ENCODE results near the gene KAZALD1. TPM values are rescaled to one million over a fixed set of nuclear protein-coding genes. Genes with fewer than 3 reads are reported as not detected.

Gene KAZALD1
- polyA plus RNA-seq, 2 of the 4 experiments (the other 2 are of a cell fraction): 4.3 to 4.5 TPM

DNA sequence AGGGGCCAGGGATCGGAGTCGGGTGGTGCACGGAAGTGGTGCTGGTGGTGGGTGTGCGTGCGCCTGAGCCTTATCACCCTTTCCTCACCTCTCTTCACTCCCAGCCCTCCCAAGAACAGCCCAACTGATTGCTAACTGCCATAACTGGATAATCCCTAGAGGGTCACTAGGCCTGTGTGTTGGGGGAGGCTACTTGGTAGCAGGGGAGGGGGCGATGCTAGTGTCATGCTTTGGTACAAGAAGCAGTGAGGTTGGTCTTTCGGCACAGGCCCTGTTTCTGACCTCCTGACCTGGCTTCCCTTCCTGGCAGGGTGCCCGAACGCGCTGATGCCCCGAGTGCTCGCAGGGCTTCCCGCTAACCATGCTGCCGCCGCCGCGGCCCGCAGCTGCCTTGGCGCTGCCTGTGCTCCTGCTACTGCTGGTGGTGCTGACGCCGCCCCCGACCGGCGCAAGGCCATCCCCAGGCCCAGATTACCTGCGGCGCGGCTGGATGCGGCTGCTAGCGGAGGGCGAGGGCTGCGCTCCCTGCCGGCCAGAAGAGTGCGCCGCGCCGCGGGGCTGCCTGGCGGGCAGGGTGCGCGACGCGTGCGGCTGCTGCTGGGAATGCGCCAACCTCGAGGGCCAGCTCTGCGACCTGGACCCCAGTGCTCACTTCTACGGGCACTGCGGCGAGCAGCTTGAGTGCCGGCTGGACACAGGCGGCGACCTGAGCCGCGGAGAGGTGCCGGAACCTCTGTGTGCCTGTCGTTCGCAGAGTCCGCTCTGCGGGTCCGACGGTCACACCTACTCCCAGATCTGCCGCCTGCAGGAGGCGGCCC is 652 bp downstream of the KAZALD1 start:
- Histone ChIP-seq H3K27ac (peak overlapping the region; percentile 90 to 99), H3K9me3 (no peaks in the 10 kb centered on the region), H3K4me1 (peaks cover 43% of the 10 kb centered on the region), H3K4me2 (peak overlapping the region; percentile 77), H3K4me3 (peak overlapping the region; percentile 65)
- WGBS (ENCODE audit: missing lambda C conversion rate): 24% methylated on average over 28 of the region's 63 CpGs
- TF ChIP-seq FOSB (CRISPR knock-in tag; IDR thresholded peaks at IDR 0.05): no peak
- TF ChIP-seq RARB (CRISPR knock-in tag; IDR thresholded peaks at IDR 0.05): no peak
- TF ChIP-seq HOXA7 (CRISPR knock-in tag; IDR thresholded peaks at IDR 0.05): no peak
- TF ChIP-seq NFE2L2 (conservative IDR thresholded peaks at IDR 0.05; ENCODE audit: low read length): no peak
- TF ChIP-seq EHMT2 (IDR thresholded peaks at IDR 0.05; ENCODE audit: low read depth): no peak
- no peak for TF ChIP-seq CEBPB (IDR thresholded peaks at IDR 0.05)
- 0 out of 2 replicates have a peak, but pooled peaks have one; percentile 48 for TF ChIP-seq HOXB5 (CRISPR knock-in tag; IDR thresholded peaks at IDR 0.05)
- TF ChIP-seq SREBF2 (IDR thresholded peaks at IDR 0.05): no peak
- no peak for TF ChIP-seq ZC3H11A (IDR thresholded peaks at IDR 0.05)
- TF ChIP-seq TFCP2L1 (CRISPR knock-in tag; IDR thresholded peaks at IDR 0.05): no peak
- TF ChIP-seq ZFP36 (IDR thresholded peaks at IDR 0.05; ENCODE audit: borderline replicate concordance, partially characterized antibody): no peak
- TF ChIP-seq ESRRA (IDR thresholded peaks at IDR 0.05; ENCODE audit: borderline replicate concordance, low read length): no peak
- peak; percentile 62 for TF ChIP-seq SMC3 (IDR thresholded peaks at IDR 0.05)
- TF ChIP-seq USF2 (IDR thresholded peaks at IDR 0.05): no peak
- TF ChIP-seq EHF (CRISPR knock-in tag; IDR thresholded peaks at IDR 0.05): peak; percentile 24; the same call in 1 of the 2 replicates
- TF ChIP-seq, protein P1, sequence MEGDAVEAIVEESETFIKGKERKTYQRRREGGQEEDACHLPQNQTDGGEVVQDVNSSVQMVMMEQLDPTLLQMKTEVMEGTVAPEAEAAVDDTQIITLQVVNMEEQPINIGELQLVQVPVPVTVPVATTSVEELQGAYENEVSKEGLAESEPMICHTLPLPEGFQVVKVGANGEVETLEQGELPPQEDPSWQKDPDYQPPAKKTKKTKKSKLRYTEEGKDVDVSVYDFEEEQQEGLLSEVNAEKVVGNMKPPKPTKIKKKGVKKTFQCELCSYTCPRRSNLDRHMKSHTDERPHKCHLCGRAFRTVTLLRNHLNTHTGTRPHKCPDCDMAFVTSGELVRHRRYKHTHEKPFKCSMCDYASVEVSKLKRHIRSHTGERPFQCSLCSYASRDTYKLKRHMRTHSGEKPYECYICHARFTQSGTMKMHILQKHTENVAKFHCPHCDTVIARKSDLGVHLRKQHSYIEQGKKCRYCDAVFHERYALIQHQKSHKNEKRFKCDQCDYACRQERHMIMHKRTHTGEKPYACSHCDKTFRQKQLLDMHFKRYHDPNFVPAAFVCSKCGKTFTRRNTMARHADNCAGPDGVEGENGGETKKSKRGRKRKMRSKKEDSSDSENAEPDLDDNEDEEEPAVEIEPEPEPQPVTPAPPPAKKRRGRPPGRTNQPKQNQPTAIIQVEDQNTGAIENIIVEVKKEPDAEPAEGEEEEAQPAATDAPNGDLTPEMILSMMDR (IDR thresholded peaks at IDR 0.05): peak; percentile 74
- TF ChIP-seq, protein P2, sequence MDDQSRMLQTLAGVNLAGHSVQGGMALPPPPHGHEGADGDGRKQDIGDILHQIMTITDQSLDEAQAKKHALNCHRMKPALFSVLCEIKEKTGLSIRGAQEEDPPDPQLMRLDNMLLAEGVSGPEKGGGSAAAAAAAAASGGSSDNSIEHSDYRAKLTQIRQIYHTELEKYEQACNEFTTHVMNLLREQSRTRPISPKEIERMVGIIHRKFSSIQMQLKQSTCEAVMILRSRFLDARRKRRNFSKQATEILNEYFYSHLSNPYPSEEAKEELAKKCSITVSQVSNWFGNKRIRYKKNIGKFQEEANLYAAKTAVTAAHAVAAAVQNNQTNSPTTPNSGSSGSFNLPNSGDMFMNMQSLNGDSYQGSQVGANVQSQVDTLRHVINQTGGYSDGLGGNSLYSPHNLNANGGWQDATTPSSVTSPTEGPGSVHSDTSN (IDR thresholded peaks at IDR 0.05): no peak
- TF ChIP-seq POLR2A (IDR thresholded peaks at IDR 0.05; ENCODE audit: low read length): peak; percentile 46
- 0 out of 2 replicates have a peak, but pooled peaks have one; percentile 34 for TF ChIP-seq MYC (IDR thresholded peaks at IDR 0.05; ENCODE audit: borderline replicate concordance, low read length)
- TF ChIP-seq RAD21 (conservative IDR thresholded peaks at IDR 0.05 in 1 of 2, IDR thresholded peaks at IDR 0.05 in 1 of 2): peak; percentile 7 to 39; a peak in 2 of 5 replicates
- no peak for TF ChIP-seq RFX5 (IDR thresholded peaks at IDR 0.05)
- TF ChIP-seq HOXB13 (CRISPR knock-in tag; IDR thresholded peaks at IDR 0.05; ENCODE audit: low read depth): no peak
- no peak for TF ChIP-seq NR3C1 (IDR thresholded peaks at IDR 0.05)
- TF ChIP-seq, protein P3, sequence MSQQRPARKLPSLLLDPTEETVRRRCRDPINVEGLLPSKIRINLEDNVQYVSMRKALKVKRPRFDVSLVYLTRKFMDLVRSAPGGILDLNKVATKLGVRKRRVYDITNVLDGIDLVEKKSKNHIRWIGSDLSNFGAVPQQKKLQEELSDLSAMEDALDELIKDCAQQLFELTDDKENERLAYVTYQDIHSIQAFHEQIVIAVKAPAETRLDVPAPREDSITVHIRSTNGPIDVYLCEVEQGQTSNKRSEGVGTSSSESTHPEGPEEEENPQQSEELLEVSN (IDR thresholded peaks at IDR 0.05; ENCODE audit: borderline replicate concordance, low read depth): peak; percentile 89
- TF ChIP-seq GATA3 (IDR thresholded peaks at IDR 0.05; ENCODE audit: borderline replicate concordance): 0 out of 2 replicates have a peak, but pooled peaks have one; percentile 25
- peak; percentile 93 for TF ChIP-seq MAX (IDR thresholded peaks at IDR 0.05)
- no peak for TF ChIP-seq ZNF302 (CRISPR knock-in tag; IDR thresholded peaks at IDR 0.05)
- FAIRE-seq (no peak), DNase-seq (ENCODE audit: low read depth in 1 of 2, low spot score in 1 of 2) (peak; percentile 71 to 75), ATAC-seq (peak; percentile 23 to 54; a peak in 5 of 6 replicates)
- ChIA-PET POLR2A (interaction anchor here (1.0 to 4.4 kb wide), 3 partner anchors 12 to 80 kb away, joined by 3 to 39 read pairs (median 14); no protein-coding TSS in a partner anchor), CTCF (interaction anchor here (0.7 to 65.1 kb wide), 9 partner anchors 15 to 97 kb away, joined by 3 to 2364 read pairs (median 7); partner anchors contain the start of genes KAZALD1, PDZD7 and SFXN3)
